CD4-positive, CD25-positive, alpha-beta regulatory T cell (primary cell): Measurements from ENCODE around the gene TBC1D22A. TPM values are rescaled to one million over a fixed set of nuclear protein-coding genes. Genes with fewer than 3 reads are reported as not detected.
A peak's percentile ranks its signal among the peaks of the same experiment; 100 is the strongest.

Source experiments
- ATAC-seq, 2 donors: fragments of 150-1000 bp; cut with Tn5 transposase; one replicate each; pipeline ENCODE4 v1.10.0; 2021; ENCODE audit warnings: low read depth in 2 of 2, moderate number of reproducible peaks in 2 of 2, moderate library complexity in 1 of 2
- DNase-seq, 3 donors: peaks; one replicate each; pipeline versions ENCODE4 v3.0.0 to v3.0.0-alpha.2; 2012 to 2022; ENCODE audit warnings: mixed read lengths in 1 of 3
- H3K27ac ChIP-seq: one replicate; pipeline ENCODE4 v1.7.0; 2013; ENCODE audit warnings: mild to moderate bottlenecking, low read length; ENCODE audit not compliant: insufficient read depth, poor library complexity, severe bottlenecking
- H3K27me3 ChIP-seq: one replicate; pipeline ENCODE4 v1.7.0; 2013; ENCODE audit warnings: low read length; ENCODE audit not compliant: control insufficient read depth, insufficient read depth
- H3K36me3 ChIP-seq: one replicate; pipeline ENCODE4 v1.7.0; 2013; ENCODE audit warnings: mild to moderate bottlenecking, low read length, moderate library complexity; ENCODE audit not compliant: control insufficient read depth, insufficient read depth
- H3K4me1 ChIP-seq: 2 replicates; pipeline ENCODE4 v1.7.0; 2013; ENCODE audit warnings: mild to moderate bottlenecking, low read length; ENCODE audit not compliant: insufficient read depth, control insufficient read depth, poor library complexity, severe bottlenecking
- H3K4me3 ChIP-seq: one replicate; pipeline ENCODE4 v1.7.0; 2013; ENCODE audit warnings: low read depth, mild to moderate bottlenecking, low read length, moderate library complexity
- H3K9me3 ChIP-seq, 2 experiments: 1 replicate in 1 of 2; 2 replicates in 1 of 2; pipeline ENCODE4 v1.7.0; 2013; ENCODE audit warnings: low read length in 2 of 2, mild to moderate bottlenecking in 1 of 2, moderate library complexity in 1 of 2; ENCODE audit not compliant: control insufficient read depth in 2 of 2
- H3K27ac Mint-ChIP-seq, 3 donors: one replicate each; pipeline ENCODE4 v1.8.0; 2020 to 2022; ENCODE audit warnings: mild to moderate bottlenecking in 3 of 3, mixed read lengths in 3 of 3, moderate library complexity in 2 of 3
- H3K27me3 Mint-ChIP-seq: one replicate; pipeline ENCODE4 v1.8.0; 2022; ENCODE audit warnings: mild to moderate bottlenecking, mixed read lengths
- H3K36me3 Mint-ChIP-seq: one replicate; pipeline ENCODE4 v1.8.0; 2020; ENCODE audit warnings: mixed read lengths
- H3K4me1 Mint-ChIP-seq, 4 donors: one replicate each; pipeline ENCODE4 v1.8.0; 2020 to 2022; ENCODE audit warnings: mixed read lengths in 4 of 4, mild to moderate bottlenecking in 1 of 4
- H3K4me3 Mint-ChIP-seq, 4 donors: one replicate each; pipeline ENCODE4 v1.8.0; 2020 to 2022; ENCODE audit warnings: mild to moderate bottlenecking in 4 of 4, mixed read lengths in 4 of 4, moderate library complexity in 3 of 4
- H3K9me3 Mint-ChIP-seq, 7 donors: one replicate each; pipeline ENCODE4 v1.8.0; 2020 to 2022; ENCODE audit warnings: mixed read lengths in 7 of 7, mild to moderate bottlenecking in 3 of 7, moderate library complexity in 2 of 7
- polyA plus RNA-seq, 4 donors: library from polyadenylated mRNA; unstranded; fragments of 300-500 nt; fragmentation: Illumina TruSeq; gene quantifications; one replicate each; pipeline ENCODE4 v1.2.3, GENCODE V29; 2021
- total RNA-seq: library from RNA; stranded (reverse); gene quantifications from one replicate; pipeline ENCODE4 v1.2.3, GENCODE V29; 2022

TBC1D22A gene
- total and polyA plus RNA-seq, 5 donors from 2014 or later, result 19.8 to 42.5 (median 24.3) TPM

GRCh38 chr22:46968359-46968740 is 205.9 kb downstream of the TBC1D22A start:
- DNase-seq (no peak), ATAC-seq (no peak)
- no peak overlapping the region for H3K27ac ChIP-seq
- H3K27me3 ChIP-seq, result no peaks in the 10 kb centered on the region
- Mint-ChIP-seq H3K9me3 (peaks cover 0 to 1% (median 0%) of the 10 kb centered on the region in 7 donors), H3K4me3 (no peak overlapping the region), H3K27me3 (no peaks in the 10 kb centered on the region), H3K27ac (peak overlapping the region in 1 of 3 donors; percentile 65), H3K4me1 (peaks cover 14 to 46% (median 30%) of the 10 kb centered on the region in 4 donors), H3K36me3 (peaks cover 6% of the 10 kb centered on the region)
- no peaks in the 10 kb centered on the region for H3K9me3 ChIP-seq
- no peak overlapping the region for H3K4me3 ChIP-seq
- no peaks in the 10 kb centered on the region for H3K36me3 ChIP-seq
- peaks cover 13% of the 10 kb centered on the region for H3K4me1 ChIP-seq

- Mint-ChIP-seq H3K4me3 (peak overlapping the region in 1 of 4 donors; percentile 13), H3K9me3 (peaks cover 0 to 1% (median 0%) of the 10 kb centered on the region in 7 donors), H3K36me3 (peaks cover 6% of the 10 kb centered on the region), H3K27me3 (no peaks in the 10 kb centered on the region), H3K4me1 (peaks cover 14 to 41% (median 30%) of the 10 kb centered on the region in 4 donors), H3K27ac (peak overlapping the region; percentile 24 to 78 (median 65))
- no peaks in the 10 kb centered on the region for H3K9me3 ChIP-seq
- no peaks in the 10 kb centered on the region for H3K27me3 ChIP-seq
- ATAC-seq (no peak), DNase-seq (no peak)
- H3K27ac ChIP-seq, result no peak overlapping the region
- H3K4me3 ChIP-seq, result no peak overlapping the region
- peaks cover 13% of the 10 kb centered on the region for H3K4me1 ChIP-seq
- peaks cover under 1% of the 10 kb centered on the region for H3K36me3 ChIP-seq
Observed at GRCh38 chr22:46968848-46969247, 206.4 kb downstream of the TBC1D22A start.

- Mint-ChIP-seq H3K27me3 (no peaks in the 10 kb centered on the region), H3K4me1 (peaks cover 14 to 36% (median 28%) of the 10 kb centered on the region in 4 donors), H3K36me3 (peaks cover 6% of the 10 kb centered on the region), H3K9me3 (peaks cover 0 to 1% (median 0%) of the 10 kb centered on the region in 7 donors), H3K4me3 (peak overlapping the region in 1 of 4 donors; percentile 39), H3K27ac (peak overlapping the region in 2 of 3 donors; percentile 75 to 78)
- H3K9me3 ChIP-seq, result no peaks in the 10 kb centered on the region
- ATAC-seq (peak in 1 of 2 donors; percentile 40), DNase-seq (peak in 1 of 3 donors; percentile 2)
- H3K4me3 ChIP-seq, result no peak overlapping the region
- H3K27me3 ChIP-seq, result no peaks in the 10 kb centered on the region
- H3K27ac ChIP-seq, result no peak overlapping the region
- peaks cover 6% of the 10 kb centered on the region for H3K36me3 ChIP-seq
- peaks cover 13% of the 10 kb centered on the region for H3K4me1 ChIP-seq
Observed at GRCh38 chr22:46969491-46969890, 207.0 kb downstream of the TBC1D22A start.

DNA sequence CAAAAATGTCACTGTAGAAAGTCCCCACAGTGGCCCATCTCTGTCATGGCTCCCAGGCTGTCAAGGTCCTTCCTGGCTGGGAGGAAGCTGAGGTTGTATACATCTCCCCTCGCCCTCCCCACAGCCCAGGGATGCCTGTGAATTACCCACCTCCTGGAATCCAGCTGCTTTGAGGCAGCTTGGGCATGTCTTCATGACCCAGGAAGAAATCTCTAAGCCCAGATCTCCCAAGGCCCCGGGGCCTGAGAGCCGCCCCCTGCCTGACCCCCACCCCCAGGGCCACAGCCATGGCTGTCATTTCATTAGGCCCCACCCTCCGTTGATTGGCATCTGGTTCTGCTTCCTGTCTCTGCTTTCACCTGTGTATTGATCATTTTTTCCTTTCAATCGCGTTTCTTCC is 207.5 kb downstream of the TBC1D22A start:
- H3K36me3 ChIP-seq, result peaks cover 11% of the 10 kb centered on the region
- no peak overlapping the region for H3K4me3 ChIP-seq
- no peaks in the 10 kb centered on the region for H3K27me3 ChIP-seq
- H3K4me1 Mint-ChIP-seq, result peaks cover 14 to 36% (median 28%) of the 10 kb centered on the region in 4 donors
- H3K27ac Mint-ChIP-seq, result peak overlapping the region; percentile 31 to 78 (median 72)
- DNase-seq (peak in 1 of 3 donors; percentile 18), ATAC-seq (no peak)
- peaks cover 13% of the 10 kb centered on the region for H3K4me1 ChIP-seq
- H3K4me3 Mint-ChIP-seq, result peak overlapping the region in 1 of 4 donors; percentile 51
- peaks cover 7% of the 10 kb centered on the region for H3K36me3 Mint-ChIP-seq
- H3K27me3 Mint-ChIP-seq, result no peaks in the 10 kb centered on the region
- H3K9me3 ChIP-seq, result no peaks in the 10 kb centered on the region
- no peak overlapping the region for H3K27ac ChIP-seq
- H3K9me3 Mint-ChIP-seq, result peaks cover 0 to 1% (median 0%) of the 10 kb centered on the region in 7 donors

GRCh38 chr22:46970411-46971098 is 208.1 kb downstream of the TBC1D22A start:
- peaks cover 13% of the 10 kb centered on the region for H3K4me1 ChIP-seq
- peak overlapping the region in 1 of 4 donors; percentile 51 for H3K4me3 Mint-ChIP-seq
- H3K27ac ChIP-seq, result no peak overlapping the region
- H3K4me1 Mint-ChIP-seq, result peaks cover 14 to 36% (median 27%) of the 10 kb centered on the region in 4 donors
- no peak for ATAC-seq
- H3K4me3 ChIP-seq, result no peak overlapping the region
- peaks cover 10% of the 10 kb centered on the region for H3K36me3 Mint-ChIP-seq
- H3K27me3 ChIP-seq, result no peaks in the 10 kb centered on the region
- peaks cover 16% of the 10 kb centered on the region for H3K36me3 ChIP-seq
- DNase-seq, result no peak
- no peaks in the 10 kb centered on the region for H3K9me3 ChIP-seq
- no peaks in the 10 kb centered on the region for H3K27me3 Mint-ChIP-seq
- H3K27ac Mint-ChIP-seq, result peak overlapping the region; percentile 31 to 78 (median 72)
- H3K9me3 Mint-ChIP-seq, result peaks cover 0 to 1% (median 0%) of the 10 kb centered on the region in 7 donors

DNA sequence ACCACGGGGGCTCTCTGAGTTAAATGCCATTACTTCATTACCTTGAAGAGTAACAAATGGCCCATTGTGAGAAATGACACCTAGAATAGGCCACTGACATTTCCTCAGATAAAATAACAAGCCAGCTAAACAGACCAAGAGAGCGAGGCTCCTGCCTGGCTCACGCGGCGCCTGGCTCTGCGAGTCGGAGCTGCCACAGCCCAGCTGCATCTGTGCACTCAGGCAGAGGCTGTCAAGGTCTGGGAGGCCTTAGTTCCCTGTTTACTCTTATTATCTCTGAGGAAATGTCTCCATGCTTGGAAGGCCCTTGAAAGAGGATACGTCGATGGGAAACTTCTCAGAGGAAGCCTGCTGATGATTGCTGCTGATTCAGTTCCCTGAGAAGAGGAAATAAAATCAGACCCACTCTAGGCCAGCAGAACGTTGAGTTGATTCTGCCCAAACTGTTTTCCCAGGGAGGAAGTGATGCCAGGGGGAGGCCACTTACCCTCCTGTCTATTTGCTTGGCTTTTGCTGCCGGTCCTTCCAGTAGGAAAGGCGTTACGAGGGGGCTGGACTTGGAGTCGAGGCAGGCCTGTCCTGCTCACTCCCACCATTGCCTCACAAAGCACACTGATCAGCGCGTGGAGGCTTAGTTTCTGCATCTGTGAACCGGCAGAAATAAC is 208.8 kb downstream of the TBC1D22A start:
- H3K27ac ChIP-seq, result no peak overlapping the region

DNA sequence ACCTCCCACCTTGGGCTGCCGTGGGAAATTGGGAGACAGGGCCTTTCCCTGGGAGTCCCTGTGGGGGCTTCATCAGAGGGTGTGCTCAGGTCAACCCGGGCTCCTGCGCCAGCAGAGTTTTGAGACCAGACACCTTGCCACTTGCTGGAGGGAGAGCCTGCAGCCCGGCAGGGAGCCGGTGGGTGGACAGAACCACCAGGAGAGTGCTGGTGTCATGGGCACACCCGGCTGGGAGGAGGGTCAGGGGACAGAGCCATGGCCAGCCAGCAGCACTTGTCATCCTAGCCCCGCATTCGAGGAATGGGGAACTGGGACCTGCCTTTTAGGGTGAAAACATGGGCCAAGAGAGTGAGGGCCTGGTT is 209.3 kb downstream of the TBC1D22A start:
- no peaks in the 10 kb centered on the region for H3K27me3 ChIP-seq
- H3K36me3 Mint-ChIP-seq, result peaks cover 16% of the 10 kb centered on the region
- H3K4me3 Mint-ChIP-seq, result no peak overlapping the region
- no peak overlapping the region for H3K4me3 ChIP-seq
- H3K4me1 ChIP-seq, result peaks cover 13% of the 10 kb centered on the region
- H3K9me3 ChIP-seq, result no peaks in the 10 kb centered on the region
- ATAC-seq, result no peak
- H3K27ac ChIP-seq, result no peak overlapping the region
- peaks cover 8 to 32% (median 23%) of the 10 kb centered on the region in 4 donors for H3K4me1 Mint-ChIP-seq
- H3K27ac Mint-ChIP-seq, result no peak overlapping the region
- peaks cover 24% of the 10 kb centered on the region for H3K36me3 ChIP-seq
- H3K27me3 Mint-ChIP-seq, result no peaks in the 10 kb centered on the region
- no peaks in the 10 kb centered on the region for H3K9me3 Mint-ChIP-seq
- DNase-seq, result no peak

More for the DNA sequence above, 208.8 kb downstream of the TBC1D22A start:
- Mint-ChIP-seq H3K4me3 (no peak overlapping the region), H3K27me3 (no peaks in the 10 kb centered on the region), H3K27ac (peak overlapping the region in 2 of 3 donors; percentile 48 to 78), H3K4me1 (peaks cover 11 to 32% (median 25%) of the 10 kb centered on the region in 4 donors), H3K9me3 (no peaks in the 10 kb centered on the region), H3K36me3 (peaks cover 13% of the 10 kb centered on the region)
- no peak overlapping the region for H3K4me3 ChIP-seq
- no peaks in the 10 kb centered on the region for H3K9me3 ChIP-seq
- ATAC-seq, result no peak
- no peak for DNase-seq
- no peaks in the 10 kb centered on the region for H3K27me3 ChIP-seq
- H3K4me1 ChIP-seq, result peaks cover 13% of the 10 kb centered on the region
- H3K36me3 ChIP-seq, result peaks cover 21% of the 10 kb centered on the region
